ENCODE results near the gene INPP4B.

The INPP4B gene

GRCh38 chr4:142262956-142263355 lies 583.1 kb downstream of the INPP4B start:
- Histone ChIP-seq H3K79me2 (ENCODE audit: control insufficient read depth, insufficient read depth, low read length, poor library complexity) (no peaks in the 10 kb centered on the region), H3K14ac (ENCODE audit: low read length) (no peak overlapping the region), H2AFZ (ENCODE audit: insufficient read depth, low read length, poor library complexity) (no peak overlapping the region), H3K23ac (ENCODE audit: low read length) (no peak overlapping the region), H3K4me3 (ENCODE audit: low read depth, low read length) (no peak overlapping the region), H3K27ac (ENCODE audit: low read depth, low read length) (no peak overlapping the region), H2BK5ac (ENCODE audit: low read depth, low read length, poor library complexity) (no peak overlapping the region), H3K4me2 (ENCODE audit: low read length) (no peak overlapping the region), H3K4ac (ENCODE audit: low read depth, low read length) (no peak overlapping the region), H3K4me1 (ENCODE audit: control insufficient read depth in 1 of 2, insufficient read depth in 2 of 2, low read length in 2 of 2) (no peaks in the 10 kb centered on the region), H4K91ac (ENCODE audit: low read depth, low read length) (no peak overlapping the region), H3K79me1 (ENCODE audit: low read length) (no peaks in the 10 kb centered on the region), H2AK5ac (ENCODE audit: low read length) (no peak overlapping the region), H3K9ac (ENCODE audit: low read length) (no peak overlapping the region), H3K18ac (ENCODE audit: low read length) (no peak overlapping the region), H3K9me3 (ENCODE audit: insufficient read depth, low read depth, low read length) (no peaks in the 10 kb centered on the region), H3K36me3 (ENCODE audit: control insufficient read depth in 1 of 2, insufficient read depth in 2 of 2, low read length in 2 of 2) (no peaks in the 10 kb centered on the region), H2BK120ac (ENCODE audit: insufficient read depth, low read length, poor library complexity) (no peak overlapping the region), H4K12ac (ENCODE audit: low read depth, low read length) (no peak overlapping the region), H3K27me3 (ENCODE audit: insufficient read depth, low read length) (no peaks in the 10 kb centered on the region), H2BK12ac (ENCODE audit: low read length) (no peak overlapping the region), H4K8ac (ENCODE audit: low read depth, low read length) (no peak overlapping the region)
- no CpG with 5 or more reads among the region's 2 CpGs for WGBS (ENCODE audit: extremely low coverage, insufficient coverage, insufficient read length)
- DNase-seq: no peak

- Histone ChIP-seq H3K4me3 (ENCODE audit: low read depth, low read length) (no peak overlapping the region), H3K27ac (ENCODE audit: low read depth, low read length) (no peak overlapping the region), H3K4me1 (ENCODE audit: control insufficient read depth in 1 of 2, insufficient read depth in 2 of 2, low read length in 2 of 2) (no peaks in the 10 kb centered on the region), H3K79me1 (ENCODE audit: low read length) (no peaks in the 10 kb centered on the region), H4K91ac (ENCODE audit: low read depth, low read length) (no peak overlapping the region), H2BK12ac (ENCODE audit: low read length) (no peak overlapping the region), H3K27me3 (ENCODE audit: insufficient read depth, low read length) (no peaks in the 10 kb centered on the region), H3K9me3 (ENCODE audit: insufficient read depth, low read depth, low read length) (no peaks in the 10 kb centered on the region), H3K36me3 (ENCODE audit: control insufficient read depth in 1 of 2, insufficient read depth in 2 of 2, low read length in 2 of 2) (no peaks in the 10 kb centered on the region), H4K8ac (ENCODE audit: low read depth, low read length) (no peak overlapping the region), H3K4ac (ENCODE audit: low read depth, low read length) (no peak overlapping the region), H3K23ac (ENCODE audit: low read length) (no peak overlapping the region), H3K18ac (ENCODE audit: low read length) (no peak overlapping the region), H3K9ac (ENCODE audit: low read length) (no peak overlapping the region), H2AK5ac (ENCODE audit: low read length) (no peak overlapping the region), H2AFZ (ENCODE audit: insufficient read depth, low read length, poor library complexity) (no peak overlapping the region), H3K4me2 (ENCODE audit: low read length) (no peak overlapping the region), H3K79me2 (ENCODE audit: control insufficient read depth, insufficient read depth, low read length, poor library complexity) (no peaks in the 10 kb centered on the region), H2BK120ac (ENCODE audit: insufficient read depth, low read length, poor library complexity) (no peak overlapping the region), H2BK5ac (ENCODE audit: low read depth, low read length, poor library complexity) (no peak overlapping the region), H4K12ac (ENCODE audit: low read depth, low read length) (no peak overlapping the region), H3K14ac (ENCODE audit: low read length) (no peak overlapping the region)
- WGBS (ENCODE audit: extremely low coverage, insufficient coverage, insufficient read length): no CpG with 5 or more reads among the region's 1 CpG
- DNase-seq: peak in 1 of 2 donors; percentile 2
These were observed 597.2 kb downstream of the INPP4B start for GRCh38 chr4:142248946-142249345.

DNA sequence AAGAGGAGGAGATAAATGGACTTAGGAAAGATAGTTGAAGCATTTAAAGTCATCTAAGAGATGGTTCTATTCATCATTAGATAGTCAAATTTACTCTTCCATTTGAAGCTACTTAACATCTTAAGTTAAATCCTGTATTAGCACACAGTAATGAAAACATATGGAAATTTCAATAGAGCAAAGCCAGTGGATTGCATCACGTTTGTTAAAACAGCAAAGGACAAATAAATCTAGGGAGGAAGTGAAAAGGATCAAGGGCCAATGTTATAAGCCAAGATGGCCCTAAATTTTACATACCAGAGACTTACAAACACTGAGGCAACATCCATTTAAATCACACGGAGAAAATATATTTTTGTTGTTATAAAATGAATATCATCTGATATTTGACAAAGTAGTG lies 602.8 kb downstream of the INPP4B start:
- Histone ChIP-seq H3K23ac (ENCODE audit: low read length) (no peak overlapping the region), H3K79me2 (ENCODE audit: control insufficient read depth, insufficient read depth, low read length, poor library complexity) (no peaks in the 10 kb centered on the region), H3K4me2 (ENCODE audit: low read length) (no peak overlapping the region), H2AFZ (ENCODE audit: insufficient read depth, low read length, poor library complexity) (no peak overlapping the region), H2BK12ac (ENCODE audit: low read length) (no peak overlapping the region), H3K9ac (ENCODE audit: low read length) (no peak overlapping the region), H3K14ac (ENCODE audit: low read length) (no peak overlapping the region), H3K4me3 (ENCODE audit: low read depth, low read length) (no peak overlapping the region), H3K4ac (ENCODE audit: low read depth, low read length) (no peak overlapping the region), H3K9me3 (ENCODE audit: insufficient read depth, low read depth, low read length) (no peaks in the 10 kb centered on the region), H2BK120ac (ENCODE audit: insufficient read depth, low read length, poor library complexity) (no peak overlapping the region), H3K36me3 (ENCODE audit: control insufficient read depth in 1 of 2, insufficient read depth in 2 of 2, low read length in 2 of 2) (no peaks in the 10 kb centered on the region), H3K27ac (ENCODE audit: low read depth, low read length) (no peak overlapping the region), H4K12ac (ENCODE audit: low read depth, low read length) (no peak overlapping the region), H4K8ac (ENCODE audit: low read depth, low read length) (no peak overlapping the region), H3K18ac (ENCODE audit: low read length) (no peak overlapping the region), H3K79me1 (ENCODE audit: low read length) (no peaks in the 10 kb centered on the region), H2AK5ac (ENCODE audit: low read length) (no peak overlapping the region), H2BK5ac (ENCODE audit: low read depth, low read length, poor library complexity) (no peak overlapping the region), H3K4me1 (ENCODE audit: control insufficient read depth in 1 of 2, insufficient read depth in 2 of 2, low read length in 2 of 2) (no peaks in the 10 kb centered on the region), H4K91ac (ENCODE audit: low read depth, low read length) (no peak overlapping the region), H3K27me3 (ENCODE audit: insufficient read depth, low read length) (no peaks in the 10 kb centered on the region)
- no CpG with 5 or more reads among the region's 2 CpGs for WGBS (ENCODE audit: extremely low coverage, insufficient coverage, insufficient read length)
- DNase-seq: no peak

- Histone ChIP-seq H3K4me1 (ENCODE audit: control insufficient read depth in 1 of 2, insufficient read depth in 2 of 2, low read length in 2 of 2) (no peaks in the 10 kb centered on the region), H2AK5ac (ENCODE audit: low read length) (no peak overlapping the region), H4K8ac (ENCODE audit: low read depth, low read length) (no peak overlapping the region), H3K4ac (ENCODE audit: low read depth, low read length) (no peak overlapping the region), H3K18ac (ENCODE audit: low read length) (no peak overlapping the region), H3K79me1 (ENCODE audit: low read length) (no peaks in the 10 kb centered on the region), H4K12ac (ENCODE audit: low read depth, low read length) (no peak overlapping the region), H3K14ac (ENCODE audit: low read length) (no peak overlapping the region), H3K4me2 (ENCODE audit: low read length) (no peak overlapping the region), H3K9me3 (ENCODE audit: insufficient read depth, low read depth, low read length) (no peaks in the 10 kb centered on the region), H2BK5ac (ENCODE audit: low read depth, low read length, poor library complexity) (no peak overlapping the region), H3K36me3 (ENCODE audit: control insufficient read depth in 1 of 2, insufficient read depth in 2 of 2, low read length in 2 of 2) (no peaks in the 10 kb centered on the region), H3K27me3 (ENCODE audit: insufficient read depth, low read length) (no peaks in the 10 kb centered on the region), H2BK12ac (ENCODE audit: low read length) (no peak overlapping the region), H3K4me3 (ENCODE audit: low read depth, low read length) (no peak overlapping the region), H3K23ac (ENCODE audit: low read length) (no peak overlapping the region), H3K79me2 (ENCODE audit: control insufficient read depth, insufficient read depth, low read length, poor library complexity) (no peaks in the 10 kb centered on the region), H4K91ac (ENCODE audit: low read depth, low read length) (no peak overlapping the region), H3K9ac (ENCODE audit: low read length) (no peak overlapping the region), H3K27ac (ENCODE audit: low read depth, low read length) (no peak overlapping the region), H2AFZ (ENCODE audit: insufficient read depth, low read length, poor library complexity) (no peak overlapping the region), H2BK120ac (ENCODE audit: insufficient read depth, low read length, poor library complexity) (no peak overlapping the region)
- no peak for DNase-seq
- no CpG with 5 or more reads among the region's 2 CpGs for WGBS (ENCODE audit: extremely low coverage, insufficient coverage, insufficient read length)
These were observed 603.9 kb downstream of the INPP4B start for GRCh38 chr4:142242156-142242555.
